BLaER1 treated with 17β-estradiol and CSF1 and Interleukin-3, amounts not matched to agents 10 nM and 100 nM (cell line): ENCODE data around the gene PGF.

Experiments used
- H3K27ac ChIP-seq, 11 experiments: shearing (Covaris generic); formaldehyde crosslinking; 2 replicates each; pipeline ENCODE4 v1.8.1; 2022
- H3K27me3 ChIP-seq, 11 experiments: shearing (Covaris generic); formaldehyde crosslinking; 2 replicates each; pipeline ENCODE4 v1.8.1; 2022
- H3K36me3 ChIP-seq, 11 experiments: shearing (Covaris generic); formaldehyde crosslinking; 2 replicates each; pipeline ENCODE4 v1.8.1; 2022
- H3K4me1 ChIP-seq, 10 experiments: shearing (Covaris generic); formaldehyde crosslinking; 2 replicates each; pipeline ENCODE4 v1.8.1; 2022
- H3K4me2 ChIP-seq, 11 experiments: shearing (Covaris generic); formaldehyde crosslinking; 2 replicates each; pipeline ENCODE4 v1.8.1; 2022
- H3K4me3 ChIP-seq, 10 experiments: shearing (Covaris generic); formaldehyde crosslinking; 2 replicates each; pipeline ENCODE4 v1.8.1; 2022
- H3K9ac ChIP-seq, 11 experiments: shearing (Covaris generic); formaldehyde crosslinking; 2 replicates each; pipeline ENCODE4 v1.8.1; 2022
- H3K9me3 ChIP-seq, 11 experiments: shearing (Covaris generic); formaldehyde crosslinking; replicated peaks in 1 of 11; 2 replicates each; pipeline ENCODE4 v1.8.1; 2022
- H4K20me1 ChIP-seq, 11 experiments: shearing (Covaris generic); formaldehyde crosslinking; 2 replicates each; pipeline ENCODE4 v1.8.1; 2022
- Cebpa-rat ChIP-seq, 11 experiments: shearing (Covaris generic); IDR thresholded peaks; 2 replicates each; pipeline ENCODE4 v1.8.1; 2022

The PGF gene

DNA sequence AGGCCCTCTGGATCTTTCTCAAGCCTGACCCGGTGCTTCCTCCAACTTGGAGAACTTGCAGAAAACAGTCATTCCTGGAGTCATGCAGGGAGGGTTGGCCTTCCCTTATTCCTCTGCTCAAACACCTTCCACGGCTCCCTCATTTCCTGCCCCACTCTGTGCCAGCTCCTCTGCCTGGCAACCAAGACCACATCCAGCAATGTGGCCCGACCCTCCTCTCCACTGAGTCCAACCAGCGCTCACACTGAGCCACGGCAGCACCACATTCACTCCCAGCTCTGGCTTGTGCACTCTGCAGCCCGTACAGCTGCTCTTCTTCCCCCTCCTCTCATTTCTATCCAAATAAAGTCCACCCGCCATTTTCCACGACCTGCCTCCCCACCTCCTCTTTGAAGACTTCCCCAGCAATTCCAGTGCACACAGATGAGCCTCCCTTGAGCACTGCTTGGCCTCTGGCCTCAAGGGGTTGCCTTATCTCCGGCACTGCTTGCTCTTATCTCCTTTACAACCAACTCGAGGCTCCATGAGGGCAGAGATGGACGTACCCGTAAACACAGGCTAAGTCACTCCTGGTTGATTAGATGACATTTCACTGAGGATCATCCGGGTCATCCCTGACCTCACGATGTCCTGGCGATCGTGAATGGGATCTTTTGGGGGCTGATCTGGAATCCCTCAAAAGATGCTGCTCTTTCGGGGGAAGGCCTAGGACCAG, 5.4 kb downstream of the PGF start:
- Histone ChIP-seq H3K9ac (no peak overlapping the region), H3K9me3 (no peaks in the 10 kb centered on the region), H3K27me3 (peaks cover 2 to 12% (median 6%) of the 10 kb centered on the region in 11 experiments), H3K27ac (no peak overlapping the region), H4K20me1 (no peaks in the 10 kb centered on the region), H3K4me1 (peaks cover 34 to 66% (median 58%) of the 10 kb centered on the region in 10 experiments), H3K36me3 (no peaks in the 10 kb centered on the region), H3K4me3 (no peak overlapping the region), H3K4me2 (no peak overlapping the region)
- no peak for TF ChIP-seq Cebpa-rat (IDR thresholded peaks at IDR 0.05)

DNA sequence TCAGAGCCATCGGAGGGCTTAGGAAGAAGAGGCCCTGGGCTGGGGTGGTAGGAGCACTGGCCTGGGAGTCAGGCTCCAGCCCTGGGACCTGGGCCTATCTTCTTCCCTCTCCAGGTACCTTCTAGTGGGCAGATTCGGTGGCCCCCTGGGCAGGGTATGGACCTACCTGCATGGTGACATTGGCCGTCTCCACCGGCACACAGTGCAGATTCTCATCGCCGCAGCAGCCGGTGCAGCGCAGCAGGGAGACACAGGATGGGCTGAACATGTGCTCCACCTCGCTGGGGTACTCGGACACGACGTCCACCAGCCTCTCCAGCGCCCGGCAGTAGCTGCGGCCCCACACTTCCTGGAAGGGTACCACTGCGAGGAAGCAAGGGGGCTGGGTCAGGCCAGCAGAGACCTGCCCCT, 6.2 kb downstream of the PGF start:
- H3K4me2 ChIP-seq: no peak overlapping the region
- H3K4me3 ChIP-seq: no peak overlapping the region
- H3K27me3 ChIP-seq: peaks cover 0 to 3% (median 0%) of the 10 kb centered on the region in 11 experiments; a peak in 5 of 22 replicates
- H3K27ac ChIP-seq: no peak overlapping the region
- H3K4me1 ChIP-seq: peaks cover 27 to 66% (median 56%) of the 10 kb centered on the region in 10 experiments
- 0 out of 22 replicates have a peak overlapping the region, but pooled peaks of 1 of the 11 experiments have one; percentile 13 for H3K9ac ChIP-seq
- no peaks in the 10 kb centered on the region for H3K36me3 ChIP-seq
- H4K20me1 ChIP-seq: no peaks in the 10 kb centered on the region
- TF ChIP-seq Cebpa-rat (IDR thresholded peaks at IDR 0.05): no peak
- H3K9me3 ChIP-seq: no peaks in the 10 kb centered on the region

DNA sequence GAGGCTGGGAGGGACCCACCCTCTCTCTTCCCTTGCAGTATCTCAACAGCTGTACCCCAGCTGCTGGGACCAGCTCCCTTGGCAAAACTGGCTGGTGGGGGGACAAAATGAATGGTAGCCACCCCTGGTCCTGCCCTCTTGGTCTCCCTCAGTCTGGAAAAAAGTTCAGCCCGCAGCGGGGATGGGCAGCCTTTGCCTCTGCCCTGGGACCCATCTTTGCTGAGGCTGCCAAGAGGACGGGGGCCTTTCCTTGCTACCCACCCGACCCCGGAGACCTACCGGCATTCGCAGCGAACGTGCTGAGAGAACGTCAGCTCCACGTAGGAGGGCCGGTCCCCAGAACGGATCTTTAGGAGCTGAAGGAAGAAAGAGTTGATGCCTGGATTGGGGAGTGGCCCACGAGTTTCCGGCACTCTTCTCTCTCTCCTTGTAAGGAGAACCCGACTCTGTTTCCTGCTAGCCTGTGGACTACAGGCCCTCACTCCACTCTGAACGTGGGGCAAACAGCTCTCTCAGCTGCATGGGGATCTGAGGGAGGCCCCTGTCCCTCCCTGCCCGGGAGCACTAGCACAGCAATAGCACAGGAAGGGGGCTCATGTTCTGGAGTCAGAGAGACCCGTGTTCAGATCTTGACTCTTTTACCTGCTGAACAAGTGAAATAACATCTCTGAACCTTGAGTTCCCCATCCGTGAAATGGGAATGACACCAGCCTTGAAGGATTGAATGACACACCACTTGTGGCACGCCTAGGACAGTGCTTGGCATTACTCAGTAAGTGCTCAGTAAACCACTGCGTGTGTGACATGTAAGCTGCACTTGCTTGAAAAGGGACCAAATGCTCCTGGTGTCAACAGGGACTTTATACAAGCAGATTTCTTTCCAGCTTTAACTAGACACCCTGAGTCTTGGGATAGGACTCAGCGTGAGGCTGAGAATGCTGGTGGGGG, 6.9 kb downstream of the PGF start:
- Histone ChIP-seq H4K20me1 (no peaks in the 10 kb centered on the region), H3K4me2 (no peak overlapping the region), H3K4me3 (no peak overlapping the region), H3K9ac (no peak overlapping the region), H3K4me1 (peaks cover 27 to 65% (median 55%) of the 10 kb centered on the region in 10 experiments), H3K27me3 (no peaks in the 10 kb centered on the region), H3K36me3 (no peaks in the 10 kb centered on the region), H3K9me3 (no peaks in the 10 kb centered on the region), H3K27ac (no peak overlapping the region; a peak in 1 of 22 replicates)
- TF ChIP-seq Cebpa-rat (IDR thresholded peaks at IDR 0.05): no peak

DNA sequence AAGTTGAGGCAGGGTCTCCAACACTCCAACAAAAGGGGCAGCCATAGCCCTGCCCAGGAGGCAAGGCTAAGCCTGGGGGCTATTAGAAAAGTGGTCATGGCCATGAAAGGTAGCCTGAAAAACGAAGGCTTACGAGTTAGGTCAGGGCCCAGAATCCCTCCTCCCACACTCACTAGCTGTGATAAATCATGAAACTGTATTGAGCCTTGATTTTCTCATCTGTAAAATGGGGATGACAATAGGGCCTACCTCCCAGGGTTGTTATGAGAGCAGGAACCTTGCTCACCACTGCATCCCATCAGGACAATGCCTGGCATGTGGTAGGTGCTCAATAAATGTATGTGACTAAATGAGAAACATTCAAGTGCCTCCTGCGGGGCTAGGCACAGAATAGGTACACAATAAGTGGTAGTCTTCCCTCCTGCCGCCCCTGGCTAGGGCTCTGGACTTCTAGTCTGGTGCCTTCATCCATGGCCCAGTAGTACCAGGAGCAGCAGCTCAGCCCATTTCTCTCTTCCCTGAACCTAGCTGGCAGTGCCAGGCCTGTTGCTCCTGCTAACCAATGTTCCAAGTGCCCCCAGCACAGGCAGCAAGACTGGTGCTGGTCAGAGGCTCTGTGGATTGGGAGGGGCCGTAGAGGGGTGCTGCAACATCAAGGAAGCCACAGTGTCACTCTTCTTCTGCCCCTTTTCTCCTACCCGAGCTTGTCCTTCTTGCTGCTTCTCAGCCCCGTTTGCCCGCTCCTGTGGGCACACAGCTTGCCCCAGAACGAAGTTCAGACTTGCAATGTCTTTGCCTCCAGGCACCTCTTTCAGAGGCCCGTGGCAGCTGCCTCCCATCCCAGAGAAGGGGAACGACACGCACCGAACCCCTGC, 7.8 kb downstream of the PGF start:
- no peaks in the 10 kb centered on the region for H4K20me1 ChIP-seq
- peak overlapping the region in 2 of 11 experiments; percentile 11 to 24; a peak in 3 of 22 replicates for H3K27ac ChIP-seq
- peak overlapping the region in 1 of 11 experiments; percentile 13; a peak in 2 of 22 replicates for H3K9ac ChIP-seq
- peak overlapping the region in 9 of 11 experiments; percentile 49 to 81 (median 70); a peak in 17 of 22 replicates for H3K4me2 ChIP-seq
- H3K4me3 ChIP-seq: no peak overlapping the region
- H3K9me3 ChIP-seq: no peaks in the 10 kb centered on the region
- no peaks in the 10 kb centered on the region for H3K27me3 ChIP-seq
- H3K36me3 ChIP-seq: no peaks in the 10 kb centered on the region
- no peak for TF ChIP-seq Cebpa-rat (IDR thresholded peaks at IDR 0.05)
- peaks cover 36 to 65% (median 62%) of the 10 kb centered on the region in 10 experiments for H3K4me1 ChIP-seq

DNA sequence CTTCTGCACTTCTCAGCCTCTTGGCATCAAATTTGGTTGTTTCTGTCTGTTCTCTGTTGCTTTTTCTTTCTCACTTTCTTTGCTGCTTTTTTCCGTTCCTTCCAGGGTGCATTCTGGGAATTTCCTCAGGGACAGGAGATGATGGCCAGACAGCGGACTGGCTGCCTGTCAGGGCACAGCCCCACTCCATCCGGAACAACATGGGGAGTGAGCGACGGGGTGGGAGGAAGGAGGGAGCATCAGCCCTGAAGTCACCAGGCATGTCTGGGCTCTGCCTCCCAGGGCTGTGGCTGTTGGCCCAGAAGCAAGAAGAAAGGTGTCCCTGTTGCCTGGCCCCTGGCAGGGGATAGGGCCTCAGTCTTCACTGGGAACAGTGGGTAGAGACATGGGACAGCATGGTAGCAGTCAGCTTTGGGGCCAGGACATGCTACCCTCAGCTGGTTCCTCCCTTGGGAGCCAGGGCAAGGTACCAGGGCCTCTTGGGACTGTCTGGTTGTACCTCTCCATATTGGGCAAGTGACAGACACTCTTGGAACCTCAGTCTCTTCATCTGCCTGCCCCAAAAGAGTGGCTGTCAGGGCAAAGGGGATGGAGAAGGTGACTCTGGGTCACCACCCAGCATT, 8.6 kb downstream of the PGF start:
- Histone ChIP-seq H3K27ac (peak overlapping the region in 6 of 11 experiments; percentile 1 to 24 (median 8); a peak in 5 of 22 replicates), H3K4me1 (peaks cover 39 to 65% (median 63%) of the 10 kb centered on the region in 10 experiments), H3K4me3 (no peak overlapping the region), H3K9me3 (no peaks in the 10 kb centered on the region), H4K20me1 (no peaks in the 10 kb centered on the region), H3K9ac (peak overlapping the region in 4 of 11 experiments; percentile 13 to 51 (median 20); a peak in 5 of 22 replicates), H3K36me3 (no peaks in the 10 kb centered on the region), H3K4me2 (peak overlapping the region; percentile 16 to 81 (median 69); a peak in 20 of 22 replicates), H3K27me3 (no peaks in the 10 kb centered on the region)
- TF ChIP-seq Cebpa-rat (IDR thresholded peaks at IDR 0.05): no peak

DNA sequence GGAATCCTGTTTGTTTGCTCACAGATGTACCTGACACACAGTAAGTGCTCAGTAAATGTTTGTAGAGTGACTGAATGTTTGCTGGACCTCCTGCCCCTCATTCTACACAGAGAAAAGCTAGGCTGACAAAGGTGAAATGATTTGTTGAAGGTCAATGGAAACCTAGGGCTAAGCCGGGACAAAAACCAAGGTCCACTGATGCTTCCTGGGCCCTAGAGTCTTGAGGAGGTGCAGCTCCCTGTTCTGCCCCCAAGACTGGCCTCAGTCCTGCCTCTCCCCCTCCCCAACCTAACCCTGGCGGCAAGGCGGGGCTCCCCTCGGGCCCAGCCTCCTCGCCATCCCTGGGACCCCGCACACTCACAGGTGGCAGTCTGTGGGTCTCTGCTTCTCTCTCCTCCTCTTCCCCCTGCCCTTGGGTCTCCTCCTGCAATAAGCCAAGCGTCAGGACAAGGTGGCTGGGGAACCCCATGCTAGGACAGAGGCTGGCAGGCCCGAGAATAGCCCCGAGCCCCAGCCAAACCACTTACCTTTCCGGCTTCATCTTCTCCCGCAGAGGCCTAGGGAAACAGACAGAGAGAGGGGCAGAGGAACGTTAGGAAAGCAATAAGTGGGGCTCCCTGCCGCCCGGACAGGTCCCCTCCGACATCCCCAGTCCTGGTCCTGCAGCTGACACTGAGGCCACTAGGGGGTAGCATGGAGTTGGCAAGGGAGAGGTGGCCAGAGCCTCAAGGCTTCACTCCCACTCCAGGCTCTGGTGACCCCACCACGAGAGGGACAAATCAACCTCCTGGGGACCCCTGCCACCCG, 9.3 kb downstream of the PGF start:
- H3K4me3 ChIP-seq: no peak overlapping the region
- H3K27me3 ChIP-seq: no peaks in the 10 kb centered on the region
- peak overlapping the region; percentile 16 to 81 (median 69); a peak in 21 of 22 replicates for H3K4me2 ChIP-seq
- H3K27ac ChIP-seq: peak overlapping the region in 7 of 11 experiments; percentile 1 to 51 (median 32); a peak in 12 of 22 replicates
- peaks cover 39 to 65% (median 63%) of the 10 kb centered on the region in 10 experiments for H3K4me1 ChIP-seq
- no peaks in the 10 kb centered on the region for H3K36me3 ChIP-seq
- H3K9ac ChIP-seq: peak overlapping the region in 8 of 11 experiments; percentile 3 to 51 (median 22); a peak in 10 of 22 replicates
- TF ChIP-seq Cebpa-rat (IDR thresholded peaks at IDR 0.05): no peak
- H4K20me1 ChIP-seq: no peaks in the 10 kb centered on the region
- no peaks in the 10 kb centered on the region for H3K9me3 ChIP-seq

DNA sequence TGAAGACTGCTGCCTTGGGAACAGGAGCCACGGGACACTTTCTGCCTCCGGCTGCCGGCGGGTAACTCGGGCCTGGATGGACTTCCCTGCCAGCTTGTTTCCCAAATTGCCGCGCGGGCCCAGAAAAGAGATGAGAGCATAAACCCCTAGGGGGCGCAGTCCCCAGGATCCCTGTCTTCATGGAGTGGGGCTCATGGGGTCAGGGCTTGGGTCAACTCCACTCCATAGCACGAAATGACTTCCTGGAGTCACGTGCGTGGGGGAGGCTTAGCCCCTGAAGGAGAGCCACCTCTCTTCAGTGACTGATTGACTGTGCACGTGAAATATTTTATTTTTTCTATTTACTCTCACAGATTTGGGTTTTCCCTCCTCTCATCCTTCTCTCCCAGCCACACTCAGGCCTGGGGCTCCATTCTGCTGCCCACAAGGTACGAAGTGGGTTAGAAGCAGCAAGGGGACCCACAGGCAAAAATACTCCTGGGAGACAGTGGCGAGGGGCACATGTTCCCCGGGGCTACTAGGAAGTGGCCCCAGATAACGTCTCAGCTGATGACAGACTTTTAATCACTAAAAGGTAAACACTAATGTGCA, 10.0 kb downstream of the PGF start:
- H3K9ac ChIP-seq: peak overlapping the region in 6 of 11 experiments; percentile 3 to 39 (median 22); a peak in 7 of 22 replicates
- H3K27ac ChIP-seq: peak overlapping the region in 6 of 11 experiments; percentile 14 to 51 (median 39); a peak in 10 of 22 replicates
- H3K4me2 ChIP-seq: peak overlapping the region in 8 of 11 experiments; percentile 1 to 81 (median 70); a peak in 14 of 22 replicates

More for the DNA sequence above, 10.0 kb downstream of the PGF start:
- Histone ChIP-seq H3K4me1 (peaks cover 45 to 72% (median 70%) of the 10 kb centered on the region in 10 experiments), H3K9me3 (no peaks in the 10 kb centered on the region), H4K20me1 (no peaks in the 10 kb centered on the region), H3K36me3 (no peaks in the 10 kb centered on the region), H3K27me3 (no peaks in the 10 kb centered on the region), H3K4me3 (no peak overlapping the region)
- no peak for TF ChIP-seq Cebpa-rat (IDR thresholded peaks at IDR 0.05)
